DOHH2 (cell line): Measurements from ENCODE around the gene STX8.

ENCODE experiments used
- H3F3A ChIP-seq: fragments of 200-600 bp; sonication (generic), shearing (Covaris generic); 2 replicates; pipeline ENCODE4 v1.6.0; 2016; ENCODE audit warnings: antibody characterized with exemption, mild to moderate bottlenecking; ENCODE audit not compliant: control insufficient read depth, insufficient read depth
- H3K27ac ChIP-seq: fragments of 200-600 bp; sonication (generic); 2 replicates; pipeline ENCODE4 v1.5.1; 2014; ENCODE audit warnings: low read depth, mild to moderate bottlenecking, low read length, moderate library complexity
- H3K27me3 ChIP-seq: fragments of 200-600 bp; sonication (generic); 2 replicates; pipeline ENCODE4 v1.6.1; 2014; ENCODE audit warnings: mild to moderate bottlenecking, low read length, mixed read lengths; ENCODE audit not compliant: control insufficient read depth
- H3K36me3 ChIP-seq: fragments of 200-600 bp; sonication (generic); 2 replicates; pipeline ENCODE4 v1.6.1; 2014; ENCODE audit warnings: mild to moderate bottlenecking, low read length, moderate library complexity, mixed read lengths; ENCODE audit not compliant: control insufficient read depth
- H3K4me1 ChIP-seq: fragments of 200-600 bp; sonication (generic); 2 replicates; pipeline ENCODE4 v1.6.1; 2014; ENCODE audit warnings: mild to moderate bottlenecking, low read length, mixed read lengths; ENCODE audit not compliant: control insufficient read depth
- H3K4me2 ChIP-seq: fragments of 200-600 bp; sonication (generic); 2 replicates; pipeline ENCODE4 v1.6.0; 2014; ENCODE audit warnings: mild to moderate bottlenecking, low read length, moderate library complexity
- H3K4me3 ChIP-seq: fragments of 200-600 bp; sonication (generic); 2 replicates; pipeline ENCODE4 v1.5.1; 2014; ENCODE audit warnings: mild to moderate bottlenecking, low read length, mixed read lengths
- H3K79me2 ChIP-seq: fragments of 200-600 bp; sonication (generic); 2 replicates; pipeline ENCODE4 v1.6.1; 2014; ENCODE audit warnings: mild to moderate bottlenecking, low read length, mixed read lengths; ENCODE audit not compliant: control insufficient read depth
- H3K9me2 ChIP-seq: fragments of 200-600 bp; sonication (generic); replicated peaks from 2 replicates; pipeline ENCODE4 v1.6.1; 2014; ENCODE audit warnings: mild to moderate bottlenecking, low read length, mixed read lengths; ENCODE audit not compliant: control insufficient read depth
- H3K9me3 ChIP-seq: fragments of 200-600 bp; sonication (generic); 2 replicates; pipeline ENCODE4 v1.6.1; 2014; ENCODE audit warnings: antibody characterized with exemption, low read length, mixed read lengths; ENCODE audit not compliant: control insufficient read depth, insufficient read depth
- H4K20me1 ChIP-seq: fragments of 200-600 bp; sonication (generic); 2 replicates; pipeline ENCODE4 v1.6.0; 2014; ENCODE audit warnings: low read depth, mild to moderate bottlenecking, antibody characterized with exemption, low read length, moderate library complexity; ENCODE audit not compliant: control insufficient read depth, insufficient read depth
- EZH2phosphoT487 ChIP-seq: fragments of 200-600 bp; sonication (generic); IDR thresholded peaks from 2 replicates; pipeline ENCODE4 v1.6.1; 2017; ENCODE audit warnings: borderline replicate concordance, mild to moderate bottlenecking, antibody characterized with exemption, low read length, moderate library complexity, mixed read lengths
- TF ChIP-seq, protein P1 (sequence below): fragments of 200-600 bp; sonication (generic); IDR thresholded peaks from one replicate; pipeline ENCODE4 v1.5.1; 2014; ENCODE audit warnings: antibody characterized with exemption, mild to moderate bottlenecking, low read depth, low read length; ENCODE audit not compliant: poor library complexity, severe bottlenecking

Gene STX8

DNA sequence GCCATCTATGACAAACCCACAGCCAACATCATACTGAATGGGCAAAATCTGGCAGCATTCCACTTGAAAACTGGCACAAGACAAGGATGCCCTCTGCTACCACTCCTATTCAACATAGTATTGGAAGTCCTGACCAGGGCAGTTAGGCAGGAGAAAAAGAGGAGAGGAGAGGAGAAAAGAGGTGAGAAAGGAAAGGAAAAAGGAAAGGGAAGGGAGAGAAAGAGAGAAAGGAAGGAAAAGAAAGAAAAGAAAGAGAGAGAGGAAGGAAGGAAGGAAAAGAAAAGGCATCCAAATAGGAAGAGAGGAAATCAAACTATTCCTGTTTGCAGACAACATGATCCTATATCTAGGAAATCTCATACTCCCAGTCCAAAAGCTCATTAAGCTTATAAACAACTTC lies 11.5 kb downstream of the STX8 start:
- H3K4me2 ChIP-seq, result no peak overlapping the region
- no peaks in the 10 kb centered on the region for H3K79me2 ChIP-seq
- H3K36me3 ChIP-seq, result peaks cover 10% of the 10 kb centered on the region
- H3F3A ChIP-seq, result 0 out of 2 replicates have a peak, but pooled peaks cover 3% of the 10 kb centered on the region
- no peaks in the 10 kb centered on the region for H4K20me1 ChIP-seq
- TF ChIP-seq, protein P1, sequence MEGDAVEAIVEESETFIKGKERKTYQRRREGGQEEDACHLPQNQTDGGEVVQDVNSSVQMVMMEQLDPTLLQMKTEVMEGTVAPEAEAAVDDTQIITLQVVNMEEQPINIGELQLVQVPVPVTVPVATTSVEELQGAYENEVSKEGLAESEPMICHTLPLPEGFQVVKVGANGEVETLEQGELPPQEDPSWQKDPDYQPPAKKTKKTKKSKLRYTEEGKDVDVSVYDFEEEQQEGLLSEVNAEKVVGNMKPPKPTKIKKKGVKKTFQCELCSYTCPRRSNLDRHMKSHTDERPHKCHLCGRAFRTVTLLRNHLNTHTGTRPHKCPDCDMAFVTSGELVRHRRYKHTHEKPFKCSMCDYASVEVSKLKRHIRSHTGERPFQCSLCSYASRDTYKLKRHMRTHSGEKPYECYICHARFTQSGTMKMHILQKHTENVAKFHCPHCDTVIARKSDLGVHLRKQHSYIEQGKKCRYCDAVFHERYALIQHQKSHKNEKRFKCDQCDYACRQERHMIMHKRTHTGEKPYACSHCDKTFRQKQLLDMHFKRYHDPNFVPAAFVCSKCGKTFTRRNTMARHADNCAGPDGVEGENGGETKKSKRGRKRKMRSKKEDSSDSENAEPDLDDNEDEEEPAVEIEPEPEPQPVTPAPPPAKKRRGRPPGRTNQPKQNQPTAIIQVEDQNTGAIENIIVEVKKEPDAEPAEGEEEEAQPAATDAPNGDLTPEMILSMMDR, result no peak
- no peak for TF ChIP-seq EZH2phosphoT487
- H3K4me3 ChIP-seq, result no peak overlapping the region
- H3K9me3 ChIP-seq, result no peaks in the 10 kb centered on the region
- no peaks in the 10 kb centered on the region for H3K9me2 ChIP-seq
- no peaks in the 10 kb centered on the region for H3K27me3 ChIP-seq
- H3K27ac ChIP-seq, result no peak overlapping the region
- H3K4me1 ChIP-seq, result peaks cover 11% of the 10 kb centered on the region

GRCh38 chr17:9557857-9558256 lies 17.8 kb downstream of the STX8 start:
- H3K27me3 ChIP-seq, result no peaks in the 10 kb centered on the region
- H3K4me2 ChIP-seq, result no peak overlapping the region
- no peaks in the 10 kb centered on the region for H3K36me3 ChIP-seq
- H3K4me1 ChIP-seq, result no peaks in the 10 kb centered on the region
- H3K9me3 ChIP-seq, result no peaks in the 10 kb centered on the region
- H3K27ac ChIP-seq, result no peak overlapping the region
- no peaks in the 10 kb centered on the region for H3K9me2 ChIP-seq
- no peaks in the 10 kb centered on the region for H3K79me2 ChIP-seq
- no peaks in the 10 kb centered on the region for H3F3A ChIP-seq
- H4K20me1 ChIP-seq, result no peaks in the 10 kb centered on the region
- TF ChIP-seq, protein P1, result no peak
- no peak for TF ChIP-seq EZH2phosphoT487
- no peak overlapping the region for H3K4me3 ChIP-seq

DNA sequence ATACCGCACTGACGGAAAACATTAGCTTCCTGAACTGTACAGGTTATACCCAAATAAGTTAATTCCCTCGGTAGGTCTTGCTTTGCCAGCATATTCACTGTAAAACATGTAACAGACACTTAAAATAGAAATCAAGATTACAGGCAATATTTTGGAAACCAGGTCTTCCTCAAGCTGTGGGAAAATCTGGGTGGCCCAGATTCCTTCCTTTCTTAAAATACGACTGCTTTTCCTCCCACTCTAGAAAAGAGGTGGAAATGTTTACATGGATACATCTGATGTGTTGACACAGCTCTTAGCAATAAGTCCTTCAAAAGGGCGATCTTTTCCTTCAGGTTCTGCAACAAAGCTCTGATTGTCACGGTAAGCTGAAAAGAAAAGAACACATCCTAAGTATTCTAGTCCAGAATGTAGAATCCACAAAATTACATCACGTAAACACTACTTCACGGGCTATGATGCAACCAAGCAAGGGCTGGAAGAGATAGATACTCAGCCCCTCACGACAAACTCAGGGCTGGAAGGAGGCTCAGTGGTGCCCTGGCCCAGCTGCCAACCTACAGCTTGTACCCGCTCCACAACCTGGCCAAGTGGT lies 18.4 kb downstream of the STX8 start:
- Histone ChIP-seq H3K4me1 (no peaks in the 10 kb centered on the region), H3K27ac (no peak overlapping the region), H3K27me3 (no peaks in the 10 kb centered on the region), H3K9me3 (no peaks in the 10 kb centered on the region), H3K4me2 (no peak overlapping the region), H3K79me2 (no peaks in the 10 kb centered on the region), H3K4me3 (no peak overlapping the region), H3F3A (no peaks in the 10 kb centered on the region), H4K20me1 (no peaks in the 10 kb centered on the region), H3K36me3 (no peaks in the 10 kb centered on the region), H3K9me2 (no peaks in the 10 kb centered on the region)
- TF ChIP-seq, protein P1, result no peak
- no peak for TF ChIP-seq EZH2phosphoT487
